Neural progenitor cell (in vitro differentiated cells): ENCODE measurements around the gene TMEM126A. TPM values are rescaled to one million over a fixed set of nuclear protein-coding genes. Genes with fewer than 3 reads are reported as not detected.

ENCODE experiments used
- DNase-seq: peaks from one replicate; pipeline ENCODE4 v3.0.0-alpha.2; 2016; ENCODE audit warnings: low spot score
- H2AFZ ChIP-seq: fragments of 200-600 bp; sonication (generic); replicated peaks from 2 replicates; pipeline ENCODE4 v1.6.1; 2016; ENCODE audit warnings: antibody characterized with exemption
- H3F3A ChIP-seq: fragments of 200-600 bp; sonication (generic); 2 replicates; pipeline ENCODE4 v1.6.1; 2016; ENCODE audit warnings: antibody characterized with exemption, low read depth
- H3K27ac ChIP-seq: fragments of 200-600 bp; sonication (generic); 2 replicates; pipeline ENCODE4 v1.5.1; 2016; ENCODE audit warnings: mild to moderate bottlenecking
- H3K27me3 ChIP-seq: fragments of 200-600 bp; sonication (generic); 2 replicates; pipeline ENCODE4 v1.6.1; 2016; ENCODE audit warnings: mild to moderate bottlenecking, moderate library complexity
- H3K36me3 ChIP-seq: fragments of 200-600 bp; sonication (generic); 2 replicates; pipeline ENCODE4 v1.5.1; 2016
- H3K4me1 ChIP-seq: fragments of 200-600 bp; sonication (generic); 2 replicates; pipeline ENCODE4 v1.6.1; 2016; ENCODE audit warnings: mixed run types
- H3K4me2 ChIP-seq: fragments of 200-600 bp; sonication (generic); 2 replicates; pipeline ENCODE4 v1.6.1; 2016
- H3K4me3 ChIP-seq: fragments of 200-600 bp; sonication (generic); 2 replicates; pipeline ENCODE4 v1.5.1; 2016
- H3K79me2 ChIP-seq: fragments of 200-600 bp; sonication (generic); 2 replicates; pipeline ENCODE4 v1.6.1; 2016; ENCODE audit warnings: low read depth
- H3K9ac ChIP-seq: fragments of 200-600 bp; sonication (generic); 2 replicates; pipeline ENCODE4 v1.6.1; 2016
- H3K9me3 ChIP-seq: fragments of 200-600 bp; sonication (generic); 2 replicates; pipeline ENCODE4 v1.5.1; 2016; ENCODE audit warnings: low read depth
- H4K20me1 ChIP-seq: fragments of 200-600 bp; sonication (generic); 2 replicates; pipeline ENCODE4 v1.6.1; 2016; ENCODE audit warnings: low read depth
- H3K27ac Mint-ChIP-seq: 3 replicates; pipeline ENCODE4 v1.8.0; 2021; ENCODE audit warnings: mixed read lengths
- H3K27me3 Mint-ChIP-seq: 2 replicates; pipeline ENCODE4 v1.8.0; 2022; ENCODE audit warnings: low read depth, mild to moderate bottlenecking, inconsistent platforms, moderate library complexity, mixed read lengths; ENCODE audit not compliant: insufficient read depth
- H3K36me3 Mint-ChIP-seq: 3 replicates; pipeline ENCODE4 v1.8.0; 2021; ENCODE audit warnings: mixed read lengths
- H3K4me1 Mint-ChIP-seq: 3 replicates; pipeline ENCODE4 v1.8.0; 2021; ENCODE audit warnings: mixed read lengths
- H3K4me3 Mint-ChIP-seq: 3 replicates; pipeline ENCODE4 v1.8.0; 2021; ENCODE audit warnings: mild to moderate bottlenecking, moderate library complexity, mixed read lengths
- H3K9me3 Mint-ChIP-seq: 3 replicates; pipeline ENCODE4 v1.8.0; 2020; ENCODE audit warnings: mixed read lengths
- EZH2 ChIP-seq: fragments of 200-600 bp; sonication (generic); IDR thresholded peaks from 2 replicates; pipeline ENCODE4 v1.6.1; 2017; ENCODE audit warnings: antibody characterized with exemption, mild to moderate bottlenecking, moderate library complexity
- EZH2phosphoT487 ChIP-seq: fragments of 200-600 bp; sonication (generic); IDR thresholded peaks from 2 replicates; pipeline ENCODE4 v1.6.1; 2017; ENCODE audit warnings: antibody characterized with exemption
- total RNA-seq: library from RNA; depleted of rRNA; stranded (reverse); fragments of >200 nt; gene quantifications from 2 replicates; pipeline ENCODE4 v1.2.3, GENCODE V29; 2015; ENCODE audit warnings: low replicate concordance
- TF ChIP-seq, protein P1 (sequence below): fragments of 200-600 bp; sonication (generic); IDR thresholded peaks from 2 replicates; pipeline ENCODE4 v1.5.1; 2017; ENCODE audit warnings: antibody characterized with exemption, mild to moderate bottlenecking

The TMEM126A gene
- total RNA-seq, 1 donor from 2014 or later: 47.9 TPM

DNA sequence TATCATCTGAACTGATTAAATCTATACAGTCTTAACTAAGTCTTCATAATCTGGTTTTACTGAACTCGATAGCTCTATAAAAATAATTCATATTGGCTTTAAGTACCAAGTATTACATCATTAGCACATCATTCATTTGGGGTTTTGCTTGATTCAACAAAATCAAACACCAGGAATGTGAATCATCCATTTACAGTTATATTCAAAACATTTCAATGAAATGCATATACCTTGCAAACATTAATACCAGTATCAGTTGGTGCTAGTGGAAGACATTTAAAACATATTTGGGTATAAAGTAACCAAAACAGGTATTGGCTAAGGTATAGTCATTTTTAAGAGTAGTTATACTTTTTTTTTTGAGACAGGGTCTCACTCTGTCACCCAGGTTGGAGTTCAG, 50.4 kb downstream of the TMEM126A start:
- Histone ChIP-seq H3K4me2 (no peak overlapping the region), H3K9me3 (no peaks in the 10 kb centered on the region), H3K4me3 (no peak overlapping the region), H3K9ac (no peak overlapping the region), H2AFZ (no peak overlapping the region), H3K4me1 (no peaks in the 10 kb centered on the region), H4K20me1 (no peaks in the 10 kb centered on the region), H3K79me2 (no peaks in the 10 kb centered on the region), H3K27me3 (no peaks in the 10 kb centered on the region), H3K36me3 (no peaks in the 10 kb centered on the region), H3F3A (no peaks in the 10 kb centered on the region), H3K27ac (no peak overlapping the region)
- Mint-ChIP-seq H3K27ac (no peak overlapping the region), H3K36me3 (no peaks in the 10 kb centered on the region), H3K4me3 (no peak overlapping the region), H3K27me3 (no peaks in the 10 kb centered on the region), H3K9me3 (no peaks in the 10 kb centered on the region), H3K4me1 (no peaks in the 10 kb centered on the region)
- no peak for TF ChIP-seq EZH2phosphoT487
- TF ChIP-seq, protein P1, sequence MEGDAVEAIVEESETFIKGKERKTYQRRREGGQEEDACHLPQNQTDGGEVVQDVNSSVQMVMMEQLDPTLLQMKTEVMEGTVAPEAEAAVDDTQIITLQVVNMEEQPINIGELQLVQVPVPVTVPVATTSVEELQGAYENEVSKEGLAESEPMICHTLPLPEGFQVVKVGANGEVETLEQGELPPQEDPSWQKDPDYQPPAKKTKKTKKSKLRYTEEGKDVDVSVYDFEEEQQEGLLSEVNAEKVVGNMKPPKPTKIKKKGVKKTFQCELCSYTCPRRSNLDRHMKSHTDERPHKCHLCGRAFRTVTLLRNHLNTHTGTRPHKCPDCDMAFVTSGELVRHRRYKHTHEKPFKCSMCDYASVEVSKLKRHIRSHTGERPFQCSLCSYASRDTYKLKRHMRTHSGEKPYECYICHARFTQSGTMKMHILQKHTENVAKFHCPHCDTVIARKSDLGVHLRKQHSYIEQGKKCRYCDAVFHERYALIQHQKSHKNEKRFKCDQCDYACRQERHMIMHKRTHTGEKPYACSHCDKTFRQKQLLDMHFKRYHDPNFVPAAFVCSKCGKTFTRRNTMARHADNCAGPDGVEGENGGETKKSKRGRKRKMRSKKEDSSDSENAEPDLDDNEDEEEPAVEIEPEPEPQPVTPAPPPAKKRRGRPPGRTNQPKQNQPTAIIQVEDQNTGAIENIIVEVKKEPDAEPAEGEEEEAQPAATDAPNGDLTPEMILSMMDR: no peak
- TF ChIP-seq EZH2: no peak
- no peak for DNase-seq

DNA sequence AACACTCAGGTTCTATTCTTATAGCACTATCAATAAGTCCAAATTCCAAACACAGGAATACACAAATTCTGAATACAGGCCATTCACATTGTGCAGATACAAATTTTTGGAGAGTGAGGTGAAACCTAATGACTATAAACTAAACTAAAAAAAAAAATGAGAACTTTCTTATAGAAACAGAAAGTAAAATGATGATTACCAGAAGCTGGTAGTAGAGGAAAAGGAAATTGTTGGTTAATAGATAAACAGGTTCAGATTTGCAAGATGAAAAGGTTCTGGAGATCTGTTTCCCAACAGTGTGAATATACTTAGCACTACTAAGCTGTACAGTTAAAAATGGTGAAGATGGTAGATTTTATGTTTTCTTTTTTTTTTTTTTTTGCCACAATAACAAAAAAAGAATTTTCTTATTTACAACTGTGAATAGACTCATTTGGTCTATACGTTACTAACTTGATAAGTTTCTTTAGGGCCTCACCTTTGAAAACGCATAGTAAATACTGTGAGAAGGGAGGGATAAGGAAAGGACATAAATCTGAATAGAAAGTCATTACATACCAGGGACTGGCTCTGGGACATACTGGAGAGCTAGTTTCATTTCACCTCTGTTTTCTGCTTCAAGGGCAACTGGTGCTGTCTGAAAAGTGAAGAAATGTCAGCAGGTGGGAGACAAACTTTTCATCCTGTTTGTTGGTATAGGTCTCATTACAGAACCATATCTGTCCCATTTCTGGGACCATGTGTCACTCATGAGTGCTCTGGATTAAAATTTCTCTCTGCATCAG, 52.4 kb downstream of the TMEM126A start:
- H3K4me3 Mint-ChIP-seq: no peak overlapping the region
- no peak overlapping the region for H3K27ac Mint-ChIP-seq

DNA sequence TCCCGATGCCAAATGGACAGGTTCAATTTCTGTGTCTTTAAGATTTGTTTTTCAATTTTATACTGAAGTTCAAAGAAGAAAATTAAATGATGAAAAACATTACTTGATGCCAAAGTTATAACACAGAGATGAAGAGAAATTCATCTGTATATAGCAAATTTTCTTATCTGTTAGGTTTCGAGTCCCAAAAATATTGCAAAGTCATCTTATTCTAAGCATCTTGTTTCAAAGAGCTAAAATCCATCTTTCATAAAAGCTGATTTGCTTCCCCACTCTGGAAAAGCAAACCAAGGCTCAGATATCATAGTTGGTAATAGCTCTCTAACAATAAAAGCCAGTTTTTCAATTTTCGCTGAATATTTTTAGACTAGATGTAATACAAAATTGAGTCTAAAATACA, 57.2 kb downstream of the TMEM126A start:
- H4K20me1 ChIP-seq: no peaks in the 10 kb centered on the region
- no peaks in the 10 kb centered on the region for H3K27me3 ChIP-seq
- no peak overlapping the region for H3K4me3 Mint-ChIP-seq
- H3K36me3 Mint-ChIP-seq: no peaks in the 10 kb centered on the region
- H3K27ac Mint-ChIP-seq: no peak overlapping the region
- H2AFZ ChIP-seq: no peak overlapping the region
- DNase-seq: no peak
- TF ChIP-seq, protein P1: no peak
- no peak for TF ChIP-seq EZH2
- TF ChIP-seq EZH2phosphoT487: no peak
- H3K9me3 Mint-ChIP-seq: no peaks in the 10 kb centered on the region
- H3K4me1 Mint-ChIP-seq: peaks cover 2% of the 10 kb centered on the region
- H3K36me3 ChIP-seq: no peaks in the 10 kb centered on the region
- H3F3A ChIP-seq: no peaks in the 10 kb centered on the region
- H3K4me3 ChIP-seq: no peak overlapping the region
- H3K9me3 ChIP-seq: no peaks in the 10 kb centered on the region
- H3K4me1 ChIP-seq: no peaks in the 10 kb centered on the region
- H3K9ac ChIP-seq: no peak overlapping the region
- no peak overlapping the region for H3K4me2 ChIP-seq
- no peaks in the 10 kb centered on the region for H3K79me2 ChIP-seq
- no peak overlapping the region for H3K27ac ChIP-seq
- H3K27me3 Mint-ChIP-seq: no peaks in the 10 kb centered on the region

More for the DNA sequence above, 52.4 kb downstream of the TMEM126A start:
- H3K27me3 ChIP-seq: no peaks in the 10 kb centered on the region
- no peaks in the 10 kb centered on the region for H3K79me2 ChIP-seq
- no peaks in the 10 kb centered on the region for H4K20me1 ChIP-seq
- no peak overlapping the region for H3K27ac ChIP-seq
- H3K9me3 Mint-ChIP-seq: no peaks in the 10 kb centered on the region
- no peaks in the 10 kb centered on the region for H3K9me3 ChIP-seq
- no peaks in the 10 kb centered on the region for H3K4me1 ChIP-seq
- H3K36me3 Mint-ChIP-seq: no peaks in the 10 kb centered on the region
- no peaks in the 10 kb centered on the region for H3K27me3 Mint-ChIP-seq
- TF ChIP-seq EZH2phosphoT487 (no peak), EZH2 (no peak)
- TF ChIP-seq, protein P1: no peak
- H3F3A ChIP-seq: no peaks in the 10 kb centered on the region
- no peak overlapping the region for H3K4me3 ChIP-seq
- no peak for DNase-seq
- no peak overlapping the region for H3K4me2 ChIP-seq
- H3K36me3 ChIP-seq: no peaks in the 10 kb centered on the region
- H3K4me1 Mint-ChIP-seq: no peaks in the 10 kb centered on the region
- H3K9ac ChIP-seq: no peak overlapping the region
- H2AFZ ChIP-seq: no peak overlapping the region
